ENCODE data around the gene CELA2A. TPM values are rescaled to one million over a fixed set of nuclear protein-coding genes. Genes with fewer than 3 reads are reported as not detected.

CELA2A gene
- total RNA-seq, 2 donors from 2014 or later, result 3.6 TPM; not detected in 1

GRCh38 chr1:15414445-15414983, 42.0 kb upstream of the CELA2A start:
- H3K36me3 ChIP-seq, result no peaks in the 10 kb centered on the region
- H3K27me3 ChIP-seq, result no peaks in the 10 kb centered on the region
- H3K9me3 ChIP-seq, result no peaks in the 10 kb centered on the region
- H3K9ac ChIP-seq (ENCODE audit: low read depth in 2 of 2, low read length in 2 of 2), result peak overlapping the region in 1 of 2 donors; percentile 100
- intact Hi-C loops (cut with DNase I), result no loop called here
- TF ChIP-seq CTCF (IDR thresholded peaks at IDR 0.05), result no peak
- H3K27ac ChIP-seq, result peak overlapping the region; percentile 76
- H3K4me3 ChIP-seq, result no peak overlapping the region
- H3K4me1 ChIP-seq, result peaks cover 54% of the 10 kb centered on the region
- no peak for DNase-seq

GRCh38 chr1:15417059-15417934, 39.2 kb upstream of the CELA2A start:
- Histone ChIP-seq H3K4me3 (no peak overlapping the region), H3K27me3 (no peaks in the 10 kb centered on the region), H3K9me3 (no peaks in the 10 kb centered on the region), H3K36me3 (no peaks in the 10 kb centered on the region), H3K27ac (peak overlapping the region; percentile 76), H3K4me1 (peaks cover 56% of the 10 kb centered on the region), H3K9ac (ENCODE audit: low read depth in 2 of 2, low read length in 2 of 2) (peak overlapping the region; percentile 33 to 81)
- no peak for TF ChIP-seq CTCF (IDR thresholded peaks at IDR 0.05)
- DNase-seq, result peak; percentile 83
- intact Hi-C loops (cut with DNase I), result no loop called here

GRCh38 chr1:15418806-15419515, 37.6 kb upstream of the CELA2A start:
- intact Hi-C loops (cut with DNase I), result no loop called here
- Histone ChIP-seq H3K9me3 (no peaks in the 10 kb centered on the region), H3K4me1 (peaks cover 55% of the 10 kb centered on the region), H3K27ac (no peak overlapping the region), H3K4me3 (no peak overlapping the region), H3K9ac (ENCODE audit: low read depth in 2 of 2, low read length in 2 of 2) (peak overlapping the region in 1 of 2 donors; percentile 76), H3K36me3 (no peaks in the 10 kb centered on the region), H3K27me3 (no peaks in the 10 kb centered on the region)
- no peak for TF ChIP-seq CTCF (IDR thresholded peaks at IDR 0.05)
- DNase-seq, result peak; percentile 63

GRCh38 chr1:15420853-15421465, 35.6 kb upstream of the CELA2A start:
- peaks cover 7% of the 10 kb centered on the region for H3K36me3 ChIP-seq
- no peaks in the 10 kb centered on the region for H3K27me3 ChIP-seq
- TF ChIP-seq CTCF (IDR thresholded peaks at IDR 0.05), result no peak
- no peaks in the 10 kb centered on the region for H3K9me3 ChIP-seq
- DNase-seq, result no peak
- peak overlapping the region; percentile 60 for H3K27ac ChIP-seq
- H3K4me3 ChIP-seq, result no peak overlapping the region
- peaks cover 55% of the 10 kb centered on the region for H3K4me1 ChIP-seq
- intact Hi-C loops (cut with DNase I), result no loop called here
- peak overlapping the region; percentile 54 to 79 for H3K9ac ChIP-seq (ENCODE audit: low read depth in 2 of 2, low read length in 2 of 2)

- Histone ChIP-seq H3K27me3 (no peaks in the 10 kb centered on the region), H3K36me3 (peaks cover 7% of the 10 kb centered on the region), H3K4me1 (peaks cover 46% of the 10 kb centered on the region), H3K27ac (peak overlapping the region; percentile 88), H3K9me3 (no peaks in the 10 kb centered on the region), H3K9ac (ENCODE audit: low read depth in 2 of 2, low read length in 2 of 2) (peak overlapping the region in 1 of 2 donors; percentile 79), H3K4me3 (no peak overlapping the region)
- intact Hi-C loops (cut with DNase I), result no loop called here
- TF ChIP-seq CTCF (IDR thresholded peaks at IDR 0.05), result no peak
- DNase-seq, result no peak
Measured at GRCh38 chr1:15422871-15423270, 33.7 kb upstream of the CELA2A start.
